Measurements from ENCODE around the gene ARHGAP20. TPM values are rescaled to one million over a fixed set of nuclear protein-coding genes. Genes with fewer than 3 reads are reported as not detected.

Gene ARHGAP20
- total RNA-seq, 1 experiment from 2014 or later, result 0.04 TPM

- no peak overlapping the region for H4K91ac ChIP-seq (ENCODE audit: insufficient read length, low read depth, low read length)
- H3K4me1 Mint-ChIP-seq, result no peaks in the 10 kb centered on the region
- H3K79me2 ChIP-seq (ENCODE audit: insufficient read depth, low read length), result no peaks in the 10 kb centered on the region
- no peak overlapping the region for H3K14ac ChIP-seq (ENCODE audit: insufficient read depth, low read length)
- H3K9ac ChIP-seq (ENCODE audit: extremely low read depth, insufficient read length, low read length), result no peak overlapping the region
- DNase-seq, result no peak
- H3K56ac ChIP-seq (ENCODE audit: insufficient read length, low read depth, low read length), result no peak overlapping the region
- H3K9me3 Mint-ChIP-seq, result 0 out of 5 replicates have a peak, but pooled peaks cover 0 to 4% of the 10 kb centered on the region in 2 experiments
- no peak overlapping the region for H2BK5ac ChIP-seq (ENCODE audit: insufficient read length, low read length)
- no peaks in the 10 kb centered on the region for H3K79me1 ChIP-seq (ENCODE audit: insufficient read depth, low read depth, low read length, poor library complexity, severe bottlenecking)
- H3K27ac ChIP-seq (ENCODE audit: insufficient read length, low read depth, low read length), result no peak overlapping the region
- no peak overlapping the region for H3K4me2 ChIP-seq (ENCODE audit: insufficient read depth, insufficient read length, low read length)
- no peak for TF ChIP-seq CTCF (conservative IDR thresholded peaks at IDR 0.05)
- no peak overlapping the region for H4K5ac ChIP-seq (ENCODE audit: insufficient read length, low read depth, low read length)
- no peak overlapping the region for H2BK12ac ChIP-seq (ENCODE audit: insufficient read length, low read depth, low read length)
- H3K23me2 ChIP-seq (ENCODE audit: insufficient read length, low read depth, low read length, poor library complexity, severe bottlenecking), result no peaks in the 10 kb centered on the region
- H3T11ph ChIP-seq (ENCODE audit: low read length), result no peak overlapping the region
- no peak overlapping the region for H4K8ac ChIP-seq (replicated peaks; ENCODE audit: insufficient read length, low read depth, low read length)
- H2BK120ac ChIP-seq (ENCODE audit: low read depth, low read length, poor library complexity, severe bottlenecking), result no peak overlapping the region
- no peak overlapping the region for H2AFZ ChIP-seq (ENCODE audit: low read length)
- no CpG with 5 or more reads among the region's 1 CpG for WGBS (ENCODE audit: extremely low coverage, insufficient read length, low lambda C conversion rate)
- no peak overlapping the region for H2AK5ac ChIP-seq (ENCODE audit: insufficient read length, low read length)
- no peak overlapping the region for H2BK20ac ChIP-seq (ENCODE audit: low read depth, low read length, poor library complexity, severe bottlenecking)
- H3K36me3 Mint-ChIP-seq (ENCODE audit: insufficient read depth in 1 of 3, low read depth in 3 of 3), result no peaks in the 10 kb centered on the region
- H2BK15ac ChIP-seq (ENCODE audit: low read depth, low read length), result no peak overlapping the region
- no peak overlapping the region for H3K23ac ChIP-seq (ENCODE audit: insufficient read length, low read depth, low read length)
- H3K18ac ChIP-seq (ENCODE audit: insufficient read length, low read depth, low read length), result no peak overlapping the region
- H3K27ac Mint-ChIP-seq, result no peak overlapping the region
- no peak overlapping the region for H3K4me3 Mint-ChIP-seq
- no peak overlapping the region for H3K4ac ChIP-seq (ENCODE audit: low read depth, low read length)
- peaks cover 4% of the 10 kb centered on the region; the same call in 1 of the 2 replicates for H3K27me3 Mint-ChIP-seq (ENCODE audit: low read depth)
- H4K20me1 ChIP-seq (ENCODE audit: control insufficient read depth, insufficient read depth, insufficient read length), result no peaks in the 10 kb centered on the region
- no peaks in the 10 kb centered on the region for H3K4me1 ChIP-seq (ENCODE audit: insufficient read depth, low read length)
- H3K9me3 ChIP-seq (ENCODE audit: control insufficient read depth, low read depth, low read length), result no peaks in the 10 kb centered on the region
- H3K27me3 ChIP-seq (ENCODE audit: insufficient read depth, low read length), result no peaks in the 10 kb centered on the region
Measured at GRCh38 chr11:110730773-110731172, 18.5 kb upstream of the ARHGAP20 start.

Data from H9 (cell line).